ENCODE results near the gene DLGAP1.

The DLGAP1 gene

DNA sequence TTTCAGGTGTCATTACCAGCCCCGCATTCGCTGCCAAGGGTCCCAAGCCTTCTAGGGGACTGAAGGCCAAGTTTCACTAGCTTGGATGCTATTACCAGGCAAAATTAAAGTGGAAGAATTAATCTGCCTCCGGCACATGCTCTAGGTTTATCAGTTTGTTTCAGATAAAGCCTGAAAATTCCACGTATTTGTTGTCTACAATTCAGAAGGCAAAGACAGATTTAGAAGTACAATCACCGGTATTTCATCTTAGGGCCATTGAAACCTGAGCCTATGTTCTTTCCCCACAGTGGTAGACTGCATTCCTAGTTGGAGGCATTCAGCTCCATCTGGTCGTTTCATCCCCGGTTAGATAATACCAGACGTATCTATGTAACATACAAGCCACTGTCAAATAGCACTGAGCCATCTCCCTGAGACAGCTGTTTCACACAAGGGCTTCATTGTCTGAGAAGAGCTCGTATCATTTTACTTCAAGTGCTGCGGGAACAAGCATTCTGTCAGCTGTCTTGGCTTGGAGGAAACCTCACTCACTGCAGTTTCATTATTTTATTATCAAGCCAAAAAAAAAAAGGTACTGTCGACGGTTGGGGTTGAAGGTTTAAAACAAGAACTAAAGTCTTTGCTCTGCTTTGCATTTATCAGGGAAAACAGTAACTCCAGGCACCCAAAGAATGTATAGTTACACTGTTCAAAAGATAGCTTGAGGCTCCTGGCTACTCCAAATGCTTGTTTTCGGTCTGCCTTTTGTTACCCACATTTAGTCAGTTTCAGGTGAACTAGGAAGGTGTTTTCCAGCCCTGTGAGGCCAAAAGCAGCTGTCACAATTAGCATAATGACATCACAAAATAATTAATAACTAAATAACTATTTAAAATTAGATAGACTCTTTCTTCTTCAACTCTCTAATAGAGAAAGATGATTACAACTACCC, 928.4 kb downstream of the DLGAP1 start:
- no peak for DNase-seq (ENCODE audit: low read depth in 1 of 2, low spot score in 1 of 2)

DNA sequence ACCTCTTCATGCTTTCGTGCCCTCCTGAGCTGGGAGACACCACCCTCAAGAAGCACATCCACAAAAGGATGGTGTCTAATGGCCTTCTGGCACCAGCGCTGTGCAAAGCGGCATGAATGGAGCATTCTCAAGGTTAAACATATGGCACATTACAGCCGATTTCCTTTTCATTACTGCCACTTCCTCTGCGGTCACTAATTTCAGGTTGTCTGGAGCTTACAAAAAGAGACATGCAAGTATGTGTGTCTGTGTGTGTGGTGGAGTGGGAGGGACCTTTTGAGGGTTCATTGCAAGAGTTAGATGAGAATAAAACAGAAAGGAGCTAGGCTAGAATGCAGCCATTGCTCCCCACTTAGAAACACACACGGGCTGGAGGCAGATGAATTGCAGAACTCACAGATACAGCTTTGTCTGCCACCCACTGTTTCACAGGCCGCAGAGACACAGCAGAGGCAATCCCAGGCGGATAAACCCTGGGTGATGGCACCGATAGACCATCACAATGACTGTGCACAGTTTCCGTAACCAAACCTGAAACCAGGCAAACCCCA, 929.2 kb downstream of the DLGAP1 start:
- DNase-seq (ENCODE audit: low read depth in 1 of 2, low spot score in 1 of 2): no peak

DNA sequence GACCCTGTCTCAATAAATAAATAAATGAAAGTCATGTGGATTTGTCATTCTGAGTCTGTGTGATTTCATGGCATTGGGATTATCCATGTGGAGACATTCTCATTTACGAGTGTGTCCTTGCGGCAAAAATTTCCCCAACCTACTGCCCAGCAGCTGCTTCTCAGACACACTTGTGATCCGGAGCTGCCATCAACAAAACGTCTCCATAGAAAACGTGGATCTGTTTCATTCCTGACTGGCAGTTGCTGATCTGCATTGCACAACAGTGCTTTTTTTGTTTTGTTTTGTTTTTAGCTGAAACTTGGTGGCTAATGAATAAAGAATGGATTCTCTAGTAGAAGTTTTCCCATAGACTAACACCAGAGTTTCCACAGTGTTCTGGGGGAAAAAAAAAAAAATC, 930.4 kb downstream of the DLGAP1 start:
- DNase-seq (ENCODE audit: low read depth in 1 of 2, low spot score in 1 of 2): no peak

DNA sequence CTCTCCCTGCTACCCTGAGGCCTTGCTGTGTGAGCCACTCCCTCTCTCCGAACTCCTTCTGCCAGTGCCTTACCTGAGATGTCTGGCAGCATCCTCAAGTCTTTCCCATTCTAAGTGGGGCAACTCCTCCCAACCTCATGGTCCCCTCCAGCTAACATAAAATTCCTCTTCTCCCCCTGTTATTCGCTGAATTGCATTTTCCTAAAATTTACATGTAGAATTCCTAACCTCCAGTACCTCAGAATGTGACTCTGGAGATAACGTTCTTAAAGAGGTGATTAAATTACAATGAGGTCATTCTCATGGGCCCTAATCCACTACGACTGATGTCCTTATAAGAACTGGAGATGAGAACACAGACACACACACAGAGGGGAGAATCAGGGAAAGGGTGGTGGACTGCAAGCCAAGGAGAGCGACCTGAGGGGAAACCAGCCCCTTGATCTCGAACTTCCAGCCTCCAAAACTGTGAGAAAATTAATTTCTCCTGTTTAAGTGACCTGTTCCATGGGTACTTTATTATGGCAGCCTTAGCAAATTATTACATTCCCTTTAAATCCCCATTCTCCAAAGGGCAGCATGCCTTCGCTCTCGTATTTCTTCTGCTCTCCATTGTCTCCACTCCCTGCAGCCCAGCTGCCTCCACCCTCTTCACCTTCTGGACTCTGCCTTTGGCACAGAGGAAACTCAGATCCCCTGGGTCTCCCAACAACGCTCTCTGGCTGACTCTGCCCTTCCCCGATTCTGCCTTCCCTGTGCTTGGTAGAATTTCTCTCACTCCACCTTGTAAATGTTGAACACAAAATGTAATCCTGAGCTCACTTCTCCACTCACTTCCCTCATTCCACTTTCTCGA, 934.6 kb downstream of the DLGAP1 start:
- DNase-seq (ENCODE audit: low read depth in 1 of 2, low spot score in 1 of 2): no peak

DNA sequence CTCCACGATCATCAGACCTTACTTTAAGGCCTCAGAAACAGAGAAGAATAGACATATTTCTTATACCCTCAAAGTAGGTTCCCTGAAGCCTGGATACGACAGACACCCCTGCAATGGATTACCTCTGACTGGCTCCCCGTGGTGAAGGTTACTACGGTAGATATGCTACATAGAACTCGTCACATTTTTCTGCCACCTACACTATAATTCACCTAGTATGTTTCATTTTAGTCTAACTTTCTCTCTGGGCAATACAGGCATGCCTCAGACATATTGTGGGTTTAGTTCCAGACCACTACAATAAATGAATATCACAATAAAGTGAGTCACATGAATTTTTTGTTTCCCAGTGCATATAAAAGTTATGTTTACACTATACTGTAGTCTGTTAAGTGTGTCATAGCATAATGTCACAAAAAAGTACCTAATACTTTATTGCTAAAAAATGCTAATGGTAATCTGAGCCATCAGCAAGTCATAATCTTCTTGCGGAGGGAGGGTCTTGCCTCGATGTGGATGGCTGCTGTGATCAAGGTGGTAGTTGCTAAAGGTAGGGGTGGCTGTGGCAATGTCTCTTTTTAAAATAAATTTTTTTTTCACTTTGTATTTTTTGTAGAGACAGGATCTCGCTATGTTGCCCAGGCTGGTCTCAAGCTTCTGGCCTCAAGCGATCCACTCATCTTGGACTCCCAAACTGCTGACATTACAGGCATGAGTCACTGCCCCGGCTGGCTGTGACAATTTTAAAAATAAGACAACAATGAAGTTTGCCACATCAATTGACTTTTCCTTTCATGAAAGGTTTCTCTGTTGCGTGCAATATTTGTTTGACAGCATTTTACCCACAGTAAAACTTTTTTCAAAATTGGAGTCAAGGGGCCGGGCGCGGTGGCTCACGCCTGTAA, 940.5 kb downstream of the DLGAP1 start:
- no peak for DNase-seq (ENCODE audit: low read depth in 1 of 2, low spot score in 1 of 2)

DNA sequence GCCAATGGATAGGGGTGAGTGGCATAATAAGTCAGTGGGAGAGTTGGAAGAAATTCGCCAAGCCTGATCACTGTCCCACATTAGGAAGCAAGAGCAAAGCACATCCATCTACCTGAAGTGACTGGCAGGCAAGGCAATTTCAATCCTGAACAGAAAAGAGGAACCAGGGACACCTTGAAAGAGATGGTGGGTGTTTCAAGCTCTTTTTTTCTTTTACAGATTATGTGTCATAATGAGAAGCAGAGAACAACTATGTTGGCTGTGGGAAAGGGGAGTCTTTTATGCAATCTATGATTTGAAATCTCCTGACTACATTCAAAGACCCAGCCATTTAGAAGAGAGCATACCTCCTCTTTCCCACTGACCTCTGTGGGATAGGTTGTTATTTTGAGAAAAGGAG, 941.6 kb downstream of the DLGAP1 start:
- DNase-seq (ENCODE audit: low read depth in 1 of 2, low spot score in 1 of 2): no peak

DNA sequence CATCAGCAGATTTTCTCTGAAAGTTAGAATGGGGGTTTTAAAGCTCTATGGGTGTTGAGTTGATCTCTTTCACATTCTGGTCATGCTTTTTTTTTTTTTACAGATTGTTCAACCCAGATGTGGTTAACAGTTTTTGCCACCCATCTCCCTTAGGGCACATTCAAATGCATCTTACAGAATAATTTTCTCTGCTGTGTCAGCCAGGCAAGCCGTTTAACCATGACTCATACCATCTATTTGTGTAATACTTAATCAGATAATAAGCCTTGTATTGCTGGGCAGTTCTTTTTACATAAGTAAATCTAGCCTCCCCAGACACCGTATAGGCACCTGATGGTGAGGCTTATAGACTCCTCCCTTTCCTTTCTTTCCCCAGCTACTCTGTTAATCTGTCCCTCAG, 943.1 kb downstream of the DLGAP1 start:
- no peak for DNase-seq (ENCODE audit: low read depth in 1 of 2, low spot score in 1 of 2)

DNA sequence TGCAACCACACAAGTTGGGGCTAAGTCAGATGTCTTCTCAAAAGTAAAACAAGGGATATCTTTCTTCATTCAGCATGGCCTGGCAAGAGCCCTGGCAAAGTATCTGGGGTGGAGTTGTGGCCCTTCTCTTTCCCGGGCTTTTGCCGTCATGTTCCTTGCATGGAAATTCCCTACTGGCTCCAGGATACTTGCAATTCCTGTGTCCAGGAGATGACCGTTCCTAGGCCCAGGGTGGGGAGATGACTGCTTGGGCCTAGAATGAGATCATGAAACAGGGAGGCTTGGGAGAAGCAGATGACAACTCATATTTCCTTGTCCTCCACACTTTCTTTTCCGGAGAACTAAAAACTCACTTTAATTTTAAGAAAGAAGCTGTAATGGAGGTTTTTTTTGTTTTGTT, 944.2 kb downstream of the DLGAP1 start:
- no peak for DNase-seq (ENCODE audit: low read depth in 1 of 2, low spot score in 1 of 2)

DNA sequence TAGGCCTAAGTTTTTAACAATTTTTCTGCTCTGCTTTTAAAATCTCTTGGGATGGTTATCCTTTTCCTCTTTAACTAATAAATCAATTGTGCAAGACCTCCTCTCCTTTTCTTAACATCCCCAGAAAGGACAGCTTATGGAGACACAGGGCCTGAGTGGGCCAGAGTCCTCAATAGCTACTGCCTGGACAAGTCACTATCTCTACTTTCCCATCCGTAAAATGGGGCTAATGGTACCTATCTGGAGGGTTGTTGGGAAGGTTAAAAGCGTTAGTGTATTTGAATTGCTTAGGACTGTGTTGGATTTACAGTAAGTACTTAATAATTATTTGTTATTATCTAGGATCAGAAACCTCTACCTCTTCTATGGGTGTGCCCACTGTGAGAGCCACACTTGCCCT, 945.1 kb downstream of the DLGAP1 start:
- DNase-seq (ENCODE audit: low read depth in 1 of 2, low spot score in 1 of 2): no peak

DNA sequence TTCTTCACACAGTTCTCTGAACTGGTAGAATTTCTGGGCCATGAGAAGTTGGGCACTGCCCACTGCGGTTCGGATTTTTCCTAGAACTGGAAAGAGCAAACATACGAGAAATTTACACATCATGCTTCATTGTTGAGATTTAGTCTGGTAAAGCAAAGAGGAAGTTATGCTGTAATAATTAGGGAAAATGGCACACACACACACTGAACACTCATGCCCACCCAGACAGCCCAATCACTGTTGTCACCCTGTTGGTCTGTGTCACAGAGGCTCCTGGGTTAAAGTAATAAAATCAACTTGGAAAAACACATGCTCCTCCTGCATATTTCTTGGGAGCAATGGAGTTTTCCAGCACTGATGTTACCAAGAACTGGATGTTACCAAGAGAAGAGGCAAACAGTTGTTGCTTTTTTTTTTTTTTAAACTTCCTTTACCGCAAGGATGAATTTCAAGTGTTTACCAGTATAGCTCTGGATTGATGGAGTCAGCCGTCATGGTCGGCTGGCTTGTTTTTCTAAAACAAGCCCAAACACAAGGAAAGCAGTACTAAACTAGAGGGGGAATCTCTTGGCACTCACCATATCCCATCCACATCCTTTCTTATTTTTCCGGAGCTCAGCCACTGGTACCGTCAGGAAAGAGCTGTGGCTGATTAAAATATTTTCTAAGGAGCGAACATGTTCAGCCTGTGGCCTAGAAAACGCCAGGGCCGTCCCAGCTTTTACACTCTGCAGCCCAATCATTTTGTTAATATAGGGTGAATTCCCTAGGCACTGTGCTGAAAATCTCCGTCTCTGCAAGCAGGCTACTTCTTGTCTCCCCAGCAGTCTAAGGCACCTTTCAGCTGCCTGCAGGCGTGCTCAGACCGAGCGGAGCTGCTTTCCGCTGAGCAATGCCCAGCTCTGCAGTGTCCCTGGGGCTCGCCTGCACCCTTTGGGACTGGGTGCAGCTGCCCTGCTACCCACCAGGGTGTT, 946.2 kb downstream of the DLGAP1 start:
- no peak for DNase-seq (ENCODE audit: low read depth in 1 of 2, low spot score in 1 of 2)

DNA sequence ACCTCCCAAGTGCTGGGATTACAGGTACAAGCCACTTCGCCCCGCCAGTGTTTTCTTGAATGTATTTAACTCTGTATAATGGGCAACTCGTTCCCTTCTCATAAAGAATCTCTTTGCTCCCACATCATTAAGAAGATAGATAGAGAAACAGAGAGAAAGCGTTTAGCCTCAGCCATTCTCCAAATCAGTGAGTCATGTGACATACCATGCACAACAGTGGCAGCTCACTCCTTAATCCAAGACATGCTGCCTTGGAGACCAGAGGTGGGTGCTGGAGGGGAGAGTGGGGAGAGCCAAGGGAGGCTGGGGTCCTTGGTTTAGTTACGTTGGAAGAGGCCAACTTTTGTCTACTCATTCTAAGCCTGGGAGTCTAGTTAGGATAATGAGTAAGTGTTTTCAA, 950.5 kb downstream of the DLGAP1 start:
- no peak for DNase-seq (ENCODE audit: low read depth in 1 of 2, low spot score in 1 of 2)

DNA sequence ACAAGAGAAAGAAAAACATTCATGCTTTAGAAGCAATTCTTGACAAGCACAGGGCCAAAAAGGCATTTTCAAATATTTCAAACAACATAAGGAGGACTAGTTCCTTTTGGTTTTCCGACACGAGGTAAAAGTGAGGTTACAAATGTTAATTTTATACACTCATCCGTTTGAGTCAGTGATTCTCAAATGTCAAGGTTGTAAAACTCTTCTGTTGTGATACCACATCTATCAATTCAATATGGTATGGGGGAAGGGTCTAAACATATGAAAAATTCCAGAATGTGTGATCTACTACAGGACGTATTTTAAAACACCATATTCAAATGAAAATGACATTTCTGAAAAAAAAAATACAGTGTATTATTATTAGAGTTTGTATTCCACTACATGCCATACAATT, 952.5 kb downstream of the DLGAP1 start:
- no peak for DNase-seq (ENCODE audit: low read depth in 1 of 2, low spot score in 1 of 2)

DNA sequence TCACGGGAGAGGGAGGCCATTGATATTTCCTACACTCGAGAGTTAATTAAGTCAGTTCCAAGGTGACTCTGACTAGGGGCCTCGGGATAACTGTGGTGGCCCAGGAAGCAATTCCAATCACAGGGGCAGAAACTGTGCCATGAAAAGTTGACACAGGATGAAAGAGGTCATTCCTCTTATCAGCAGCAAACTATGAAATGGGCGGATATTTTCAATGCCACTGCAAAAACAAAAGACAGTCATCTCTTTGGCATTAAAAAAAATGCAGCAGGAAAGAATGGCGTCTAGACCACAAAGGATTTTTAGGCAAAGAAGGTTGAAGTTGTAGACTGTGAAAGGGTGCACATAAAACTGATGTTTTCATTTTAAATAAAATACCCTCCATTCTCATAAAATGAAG, 955.1 kb downstream of the DLGAP1 start:
- no peak for DNase-seq (ENCODE audit: low read depth in 1 of 2, low spot score in 1 of 2)

DNA sequence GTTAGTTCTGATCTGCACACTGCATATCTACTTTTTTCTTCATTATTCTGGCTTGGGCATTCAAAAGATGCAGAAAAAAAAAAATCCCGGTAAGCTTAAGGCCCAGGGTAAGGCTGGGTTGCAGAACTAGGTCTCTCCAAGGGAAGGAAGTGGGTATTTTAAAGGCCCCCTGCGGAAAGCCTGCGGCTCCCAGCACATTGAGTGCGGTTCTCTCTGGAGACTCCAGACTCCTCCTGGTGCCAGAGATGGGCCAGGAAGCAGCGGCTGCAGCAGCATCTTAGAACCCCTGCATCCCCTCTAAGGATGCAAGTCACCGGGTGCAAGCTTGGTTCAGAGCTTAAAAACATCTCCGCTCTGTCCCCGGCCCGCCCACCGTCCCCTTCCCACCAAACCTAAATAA, 955.6 kb downstream of the DLGAP1 start:
- no peak for DNase-seq (ENCODE audit: low read depth in 1 of 2, low spot score in 1 of 2)

DNA sequence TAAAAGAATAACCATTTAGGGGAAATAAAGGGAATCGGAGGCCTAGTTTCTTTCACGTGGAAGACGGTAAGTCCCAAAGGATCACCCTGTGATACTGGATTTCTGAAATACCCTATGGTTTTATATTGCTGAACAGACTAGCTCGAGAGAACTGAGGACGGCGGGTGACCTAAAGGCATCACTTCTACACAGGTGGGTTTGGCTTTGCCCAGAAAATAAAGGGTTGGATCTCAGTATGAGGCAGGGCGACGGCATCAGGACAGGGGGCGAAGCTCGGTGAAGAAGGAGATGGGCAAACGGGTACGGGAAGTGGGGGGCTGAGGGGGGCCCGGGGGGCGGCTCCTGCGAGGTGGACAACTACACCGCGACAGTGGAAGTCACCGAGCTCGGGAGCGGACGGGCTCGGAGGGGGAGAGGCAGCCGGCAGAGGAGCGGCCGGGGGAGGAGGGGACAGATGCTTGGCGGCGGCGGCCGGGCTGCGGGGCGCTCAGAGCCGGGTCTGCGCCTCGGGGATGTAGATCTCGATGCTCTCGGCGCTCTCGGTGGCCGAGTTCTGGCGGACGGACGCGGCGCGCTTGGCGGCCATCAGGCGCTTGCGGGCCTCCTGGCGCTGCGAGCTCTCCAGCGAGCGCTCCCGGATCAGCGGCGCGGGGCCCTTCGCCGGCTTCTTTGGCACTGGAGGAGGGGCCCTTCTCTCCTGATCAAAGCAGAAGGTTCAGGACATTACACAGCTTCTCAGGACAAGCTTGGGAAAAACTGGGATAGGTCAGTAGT, 956.2 kb downstream of the DLGAP1 start:
- peak in 1 of 2 donors; percentile 2 for DNase-seq (ENCODE audit: low read depth in 1 of 2, low spot score in 1 of 2)

DNA sequence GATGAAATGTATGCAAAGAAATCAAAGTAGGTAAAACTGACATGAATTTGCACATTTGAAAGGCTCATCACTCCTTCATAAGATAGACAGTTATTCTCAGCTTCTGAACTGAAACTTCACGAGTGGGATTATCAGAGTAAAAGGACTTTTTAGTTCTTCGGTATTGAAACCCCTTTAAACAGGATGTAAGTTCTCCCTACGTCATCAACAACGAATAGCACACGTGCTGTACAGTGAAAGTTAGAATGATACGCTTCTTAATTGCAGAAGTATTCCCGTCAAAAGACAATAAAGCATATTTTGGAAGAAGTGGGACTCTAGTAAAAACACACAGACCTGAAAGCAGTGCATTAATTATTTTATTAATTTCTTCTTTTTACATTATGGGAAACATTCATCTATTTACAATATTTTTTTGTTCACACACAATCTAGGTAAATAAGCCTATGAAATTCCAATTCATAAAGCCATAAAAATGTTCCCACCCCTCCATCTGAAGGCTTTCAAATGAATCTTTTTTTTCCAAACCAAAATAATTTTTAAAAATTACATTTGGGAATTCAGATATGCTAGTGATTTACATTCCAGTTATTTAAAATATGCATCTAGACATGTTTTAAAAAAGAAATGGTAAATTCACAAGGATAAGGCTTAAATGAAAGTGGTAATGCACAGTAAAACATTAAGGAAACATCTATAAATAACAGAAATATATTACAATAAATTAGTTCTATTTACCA, 959.2 kb downstream of the DLGAP1 start:
- no peak for DNase-seq (ENCODE audit: low read depth in 1 of 2, low spot score in 1 of 2)

DNA sequence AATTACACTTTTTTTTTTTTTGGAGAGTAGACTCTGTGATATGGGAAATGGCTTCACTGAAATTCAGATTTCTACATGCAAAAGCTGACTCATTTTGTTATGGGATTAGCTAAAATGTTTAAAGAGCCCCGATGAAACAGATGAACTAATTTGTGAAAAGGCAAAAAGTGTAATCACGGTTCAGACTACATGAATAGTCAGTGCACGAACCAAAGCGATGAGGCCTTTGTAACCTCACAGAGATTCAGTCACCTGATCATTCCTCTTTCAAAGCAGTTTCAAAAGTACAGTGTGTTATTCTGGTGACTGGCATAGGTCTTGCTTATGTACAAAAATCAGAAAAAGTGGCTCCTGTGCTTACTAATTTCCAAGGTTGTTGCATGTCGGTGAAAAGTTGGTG, 960.5 kb downstream of the DLGAP1 start:
- DNase-seq (ENCODE audit: low read depth in 1 of 2, low spot score in 1 of 2): no peak

DNA sequence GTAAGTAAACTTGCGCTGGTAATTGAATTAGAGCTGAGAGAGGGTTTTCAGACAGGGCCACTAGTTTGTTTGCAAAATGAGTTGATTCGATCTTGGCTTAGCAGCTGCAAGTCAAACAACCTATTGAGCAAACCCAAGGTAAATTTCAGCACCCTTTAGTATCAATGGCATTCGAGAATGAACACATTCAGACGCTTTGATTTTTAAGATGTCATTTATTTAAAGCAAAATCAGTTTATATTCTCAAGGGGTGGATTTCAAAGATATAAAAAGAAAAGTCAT, 960.9 kb downstream of the DLGAP1 start:
- no peak for DNase-seq (ENCODE audit: low read depth in 1 of 2, low spot score in 1 of 2)

Measured in stimulated activated CD4-positive, alpha-beta T cell treated with anti-CD3 and anti-CD28 coated beads, Interleukin-15, amount 100 ng/mL, for 1 hour (primary cell).